ENCODE data around the gene GK. TPM values are rescaled to one million over a fixed set of nuclear protein-coding genes. Genes with fewer than 3 reads are reported as not detected.
"Not testable (repeated sequence)": the region's sequence is repeated elsewhere in the genome, so short reads cannot be mapped to it uniquely, and the experiment has no call there.

GK gene
- total RNA-seq, 1 experiment from 2014 or later, result 10.1 TPM

DNA sequence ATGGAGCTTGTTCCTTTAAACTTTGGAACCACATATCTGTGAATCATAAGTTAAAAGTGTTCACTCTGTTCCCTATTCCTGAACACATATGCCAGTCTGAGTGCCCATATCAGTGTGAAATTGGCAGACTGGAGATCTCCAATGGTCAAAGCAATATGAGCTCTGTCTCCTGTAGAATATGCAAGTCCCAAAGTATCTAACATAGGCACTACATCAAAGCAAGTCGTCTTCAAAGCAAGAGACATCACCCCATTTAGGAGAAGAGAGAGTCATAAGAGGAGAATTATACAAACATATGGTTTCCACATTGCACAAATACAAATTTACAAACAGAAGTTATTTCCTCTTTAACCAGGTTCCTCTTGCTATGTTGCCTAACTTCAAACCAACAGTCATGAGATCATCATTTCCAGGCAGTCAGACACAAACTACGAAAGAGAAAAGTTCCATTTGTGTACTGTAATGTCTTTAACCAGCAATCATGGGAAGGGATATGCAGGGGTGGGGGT, 9.9 kb upstream of the GK start:
- H3K36me3 Mint-ChIP-seq (ENCODE audit: insufficient read depth, unreplicated experiment), result no peaks in the 10 kb centered on the region
- POLR2A ChIA-PET, result no interaction called here
- no peaks in the 10 kb centered on the region for H3K9me3 Mint-ChIP-seq (ENCODE audit: unreplicated experiment)

DNA sequence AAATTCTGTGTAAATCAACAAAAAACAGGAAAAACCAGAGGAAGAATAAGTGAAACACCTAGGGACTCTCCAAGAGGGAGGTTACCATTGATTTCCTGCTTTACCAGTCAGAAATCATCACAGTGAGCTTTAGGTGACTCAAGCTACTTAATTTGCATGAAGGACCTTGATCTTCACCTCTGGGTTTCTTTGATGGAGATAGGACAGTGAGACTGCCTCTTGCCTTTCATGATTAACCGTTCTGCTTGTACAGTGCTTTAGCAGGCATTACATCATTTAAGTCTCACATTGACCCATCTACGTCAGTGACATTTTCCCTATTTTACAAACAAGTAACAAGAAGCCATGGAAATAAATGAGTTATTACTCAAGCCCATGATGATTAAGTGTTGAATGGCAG, 3.4 kb upstream of the GK start:
- Mint-ChIP-seq H3K27ac (ENCODE audit: low read depth, unreplicated experiment) (no peak overlapping the region), H3K27me3 (ENCODE audit: insufficient read depth, unreplicated experiment) (no peaks in the 10 kb centered on the region), H3K9me3 (ENCODE audit: unreplicated experiment) (no peaks in the 10 kb centered on the region), H3K36me3 (ENCODE audit: insufficient read depth, unreplicated experiment) (no peaks in the 10 kb centered on the region), H3K4me3 (ENCODE audit: unreplicated experiment) (no peak overlapping the region), H3K4me1 (ENCODE audit: insufficient read depth, unreplicated experiment) (no peaks in the 10 kb centered on the region)
- no TSS peak for BruUV-seq (replicated peaks)
- POLR2A ChIA-PET, result no interaction called here
- no peak for DNase-seq (ENCODE audit: unreplicated experiment)
- CTCF ChIA-PET, result interaction anchor here (1.1 kb wide), 1 partner anchor 14 kb away, joined by 4 read pairs; no protein-coding TSS in a partner anchor
- TF ChIP-seq, protein P1, sequence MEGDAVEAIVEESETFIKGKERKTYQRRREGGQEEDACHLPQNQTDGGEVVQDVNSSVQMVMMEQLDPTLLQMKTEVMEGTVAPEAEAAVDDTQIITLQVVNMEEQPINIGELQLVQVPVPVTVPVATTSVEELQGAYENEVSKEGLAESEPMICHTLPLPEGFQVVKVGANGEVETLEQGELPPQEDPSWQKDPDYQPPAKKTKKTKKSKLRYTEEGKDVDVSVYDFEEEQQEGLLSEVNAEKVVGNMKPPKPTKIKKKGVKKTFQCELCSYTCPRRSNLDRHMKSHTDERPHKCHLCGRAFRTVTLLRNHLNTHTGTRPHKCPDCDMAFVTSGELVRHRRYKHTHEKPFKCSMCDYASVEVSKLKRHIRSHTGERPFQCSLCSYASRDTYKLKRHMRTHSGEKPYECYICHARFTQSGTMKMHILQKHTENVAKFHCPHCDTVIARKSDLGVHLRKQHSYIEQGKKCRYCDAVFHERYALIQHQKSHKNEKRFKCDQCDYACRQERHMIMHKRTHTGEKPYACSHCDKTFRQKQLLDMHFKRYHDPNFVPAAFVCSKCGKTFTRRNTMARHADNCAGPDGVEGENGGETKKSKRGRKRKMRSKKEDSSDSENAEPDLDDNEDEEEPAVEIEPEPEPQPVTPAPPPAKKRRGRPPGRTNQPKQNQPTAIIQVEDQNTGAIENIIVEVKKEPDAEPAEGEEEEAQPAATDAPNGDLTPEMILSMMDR (IDR thresholded peaks at IDR 0.05; ENCODE audit: unreplicated experiment), result no peak
- intact Hi-C loops (cut with micrococcal nuclease), result loop anchor here (10.0 kb wide), 1 partner anchor 75 kb away; the partner anchor contains the start of gene TASL

More for the DNA sequence above, 9.9 kb upstream of the GK start:
- H3K4me1 Mint-ChIP-seq (ENCODE audit: insufficient read depth, unreplicated experiment), result no peaks in the 10 kb centered on the region
- CTCF ChIA-PET, result no interaction called here
- intact Hi-C loops (cut with micrococcal nuclease), result no loop called here
- no TSS peak for BruUV-seq (replicated peaks)
- TF ChIP-seq, protein P1 (IDR thresholded peaks at IDR 0.05; ENCODE audit: unreplicated experiment), result no peak
- no peaks in the 10 kb centered on the region for H3K27me3 Mint-ChIP-seq (ENCODE audit: insufficient read depth, unreplicated experiment)
- DNase-seq (ENCODE audit: unreplicated experiment), result peak; percentile 8
- H3K27ac Mint-ChIP-seq (ENCODE audit: low read depth, unreplicated experiment), result no peak overlapping the region
- no peak overlapping the region for H3K4me3 Mint-ChIP-seq (ENCODE audit: unreplicated experiment)

DNA sequence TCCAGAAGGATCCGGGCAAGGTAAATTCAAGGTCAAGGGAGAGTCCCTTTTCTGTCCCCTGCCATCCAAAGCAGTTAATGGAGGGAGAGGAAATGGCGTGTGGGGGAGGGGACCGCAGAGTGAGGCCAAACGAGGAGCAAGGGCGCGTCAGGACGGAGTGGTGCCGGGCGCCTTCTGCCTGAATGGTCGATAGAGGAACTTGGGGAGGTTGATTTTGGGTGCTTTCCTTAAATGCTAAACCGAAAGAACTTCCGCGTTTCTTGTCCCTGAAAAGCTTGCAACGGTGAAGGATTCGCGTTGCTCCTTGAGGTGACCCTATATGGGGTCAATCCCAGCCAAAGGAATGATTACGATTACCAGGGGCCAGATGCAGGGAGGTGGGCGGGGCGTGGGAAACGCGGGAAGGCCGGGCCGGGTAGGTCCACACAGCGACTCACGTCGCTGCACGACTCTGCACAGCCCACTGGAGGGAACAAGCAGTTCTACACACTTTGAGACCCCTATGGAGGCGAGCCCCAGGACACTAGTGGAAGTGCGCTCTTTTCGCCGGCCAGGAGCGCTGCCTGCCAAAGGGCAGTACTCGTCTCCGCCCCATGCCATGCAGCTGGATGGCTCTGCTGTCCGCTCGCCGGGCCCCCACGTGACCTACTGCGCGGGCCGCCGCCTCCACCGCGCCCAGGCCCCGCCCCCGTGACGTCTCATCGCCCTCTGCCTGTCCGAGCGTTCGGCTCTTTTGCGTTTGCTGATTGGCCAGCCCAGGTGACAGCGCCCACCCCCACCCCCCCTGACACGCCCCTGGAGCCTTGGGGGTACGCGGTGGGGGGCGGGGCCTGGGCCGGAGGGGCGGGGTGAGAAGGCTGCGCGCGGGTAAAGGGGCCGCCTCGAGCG, 452 bp upstream of the GK start:
- intact Hi-C loops (cut with micrococcal nuclease), result loop anchor here (10.0 kb wide), 1 partner anchor 78 kb away; the partner anchor contains the start of gene TASL
- no TSS peak for BruUV-seq (replicated peaks)
- ChIA-PET POLR2A (interaction anchor here (0.6 kb wide), 1 partner anchor 27 kb away, joined by 3 read pairs; no protein-coding TSS in a partner anchor), CTCF (no interaction called here)
- TF ChIP-seq, protein P1 (IDR thresholded peaks at IDR 0.05; ENCODE audit: unreplicated experiment), result no peak
- DNase-seq (ENCODE audit: unreplicated experiment), result peak; percentile 88
- Mint-ChIP-seq H3K4me1 (ENCODE audit: insufficient read depth, unreplicated experiment) (peaks cover 12% of the 10 kb centered on the region), H3K4me3 (ENCODE audit: unreplicated experiment) (peak overlapping the region; percentile 55), H3K36me3 (ENCODE audit: insufficient read depth, unreplicated experiment) (no peaks in the 10 kb centered on the region), H3K27me3 (ENCODE audit: insufficient read depth, unreplicated experiment) (no peaks in the 10 kb centered on the region), H3K9me3 (ENCODE audit: unreplicated experiment) (no peaks in the 10 kb centered on the region), H3K27ac (ENCODE audit: low read depth, unreplicated experiment) (peak overlapping the region; percentile 59)

DNA sequence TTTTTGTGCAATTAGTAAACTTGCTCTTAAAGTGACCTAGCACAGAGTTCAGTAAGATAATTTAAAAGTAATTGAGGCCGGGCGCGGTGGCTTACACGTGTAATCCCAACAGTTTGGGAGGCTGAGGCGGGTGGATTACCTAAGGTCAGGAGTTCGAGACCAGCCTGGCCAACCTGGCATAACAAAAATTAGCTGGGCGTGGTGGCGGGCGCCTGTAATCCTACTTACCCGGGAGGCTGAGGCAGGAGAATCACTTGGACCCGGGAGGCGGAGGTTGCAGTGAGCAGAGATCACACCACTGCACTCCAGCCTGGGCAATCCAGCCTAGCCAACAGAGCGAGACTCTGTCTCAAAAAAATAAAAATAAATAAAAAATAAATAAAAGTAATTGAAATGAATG, 1.2 kb downstream of the GK start:
- peaks cover 12% of the 10 kb centered on the region for H3K4me1 Mint-ChIP-seq (ENCODE audit: insufficient read depth, unreplicated experiment)
- intact Hi-C loops (cut with micrococcal nuclease), result loop anchor here (10.0 kb wide), 1 partner anchor 80 kb away; the partner anchor contains the start of gene TASL
- peak overlapping the region; percentile 55 for H3K4me3 Mint-ChIP-seq (ENCODE audit: unreplicated experiment)
- H3K9me3 Mint-ChIP-seq (ENCODE audit: unreplicated experiment); BruUV-seq (replicated peaks); POLR2A ChIA-PET; H3K27me3 Mint-ChIP-seq (ENCODE audit: insufficient read depth, unreplicated experiment); DNase-seq (ENCODE audit: unreplicated experiment); H3K36me3 Mint-ChIP-seq (ENCODE audit: insufficient read depth, unreplicated experiment): not testable (repeated sequence)
- H3K27ac Mint-ChIP-seq (ENCODE audit: low read depth, unreplicated experiment), result peak overlapping the region; percentile 59
- CTCF ChIA-PET, result interaction anchor here (1.1 kb wide), 1 partner anchor 84 kb away, joined by 3 read pairs; no protein-coding TSS in a partner anchor

All from MCF 10A (cell line).